GM21360 (cell line): ENCODE data around the gene GFM1.

ENCODE experiments used
- ATAC-seq: cut with Tn5 transposase; IDR thresholded peaks from one replicate; pipeline ENCODE4 v1.9.1; 2021; ENCODE audit warnings: mild to moderate bottlenecking, moderate library complexity; ENCODE audit not compliant: unreplicated experiment

GFM1 gene

DNA sequence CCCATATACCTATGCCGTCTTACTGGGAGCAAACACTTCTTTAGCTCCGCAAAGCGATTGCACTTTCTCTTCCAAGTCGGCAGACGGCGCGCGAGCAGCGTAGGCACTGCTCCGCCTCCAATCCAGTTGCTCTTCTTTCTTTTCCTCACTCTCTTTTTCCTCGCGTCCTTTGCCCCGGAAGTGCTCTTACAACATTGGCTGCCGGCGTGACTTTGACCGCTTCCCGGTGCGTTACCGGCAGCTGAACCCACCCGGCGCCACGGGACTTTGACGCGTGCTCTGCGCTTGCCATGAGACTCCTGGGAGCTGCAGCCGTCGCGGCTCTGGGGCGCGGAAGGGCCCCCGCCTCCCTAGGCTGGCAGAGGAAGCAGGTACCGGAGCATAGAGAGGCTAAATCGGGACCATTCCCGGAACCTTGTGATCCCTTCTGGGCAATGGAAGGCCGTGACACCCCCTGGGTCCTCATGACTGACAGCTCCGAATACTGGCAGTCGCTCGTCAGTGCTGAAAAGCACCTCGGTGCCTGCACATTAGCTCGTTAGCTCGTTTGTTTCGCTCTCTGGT is at the start of gene GFM1:
Gene GFM1, plus strand, starts transcription at position 183 of the 564 bp plus-strand sequence. Its CDS starts 108 bp downstream, at position 291.
- ATAC-seq = peak; percentile 99

DNA sequence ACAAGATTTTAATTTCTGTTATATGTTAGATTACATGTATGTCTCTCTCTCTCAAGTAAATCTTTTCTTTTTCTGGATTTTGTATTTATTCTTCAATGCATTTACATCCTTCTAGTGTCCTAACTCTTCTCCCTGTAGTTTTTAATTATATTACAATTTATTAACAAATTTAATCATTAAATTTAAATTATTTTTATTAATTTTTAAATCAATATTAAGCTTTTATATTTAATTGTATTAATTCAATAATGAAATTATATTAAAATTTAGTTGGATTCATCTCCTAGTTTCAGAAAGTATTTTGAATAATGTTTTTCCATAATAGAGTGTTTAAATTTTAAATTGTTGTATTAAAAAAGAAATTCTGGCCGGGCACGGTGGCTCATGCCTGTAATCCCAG is 43.5 kb upstream of the GFM1 start:
- no peak for ATAC-seq

DNA sequence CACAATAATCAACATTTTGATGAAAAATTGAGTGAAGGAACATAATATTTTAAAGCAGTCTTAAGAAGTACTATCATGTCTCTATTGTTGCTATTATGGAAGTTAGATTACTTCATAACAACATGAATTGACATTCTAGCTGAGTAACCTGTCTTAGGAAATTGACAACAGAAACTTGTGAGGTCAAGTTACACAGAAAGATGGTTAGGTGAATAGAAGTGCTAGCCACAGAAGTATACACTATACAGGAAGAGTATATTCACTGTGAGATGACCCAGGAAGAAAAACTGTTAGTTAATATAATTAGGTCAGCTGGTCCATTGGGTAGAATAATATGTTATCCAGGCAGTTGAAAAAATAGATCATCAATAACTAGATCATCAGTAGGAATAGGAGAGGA is 42.1 kb upstream of the GFM1 start:
- ATAC-seq = no peak

DNA sequence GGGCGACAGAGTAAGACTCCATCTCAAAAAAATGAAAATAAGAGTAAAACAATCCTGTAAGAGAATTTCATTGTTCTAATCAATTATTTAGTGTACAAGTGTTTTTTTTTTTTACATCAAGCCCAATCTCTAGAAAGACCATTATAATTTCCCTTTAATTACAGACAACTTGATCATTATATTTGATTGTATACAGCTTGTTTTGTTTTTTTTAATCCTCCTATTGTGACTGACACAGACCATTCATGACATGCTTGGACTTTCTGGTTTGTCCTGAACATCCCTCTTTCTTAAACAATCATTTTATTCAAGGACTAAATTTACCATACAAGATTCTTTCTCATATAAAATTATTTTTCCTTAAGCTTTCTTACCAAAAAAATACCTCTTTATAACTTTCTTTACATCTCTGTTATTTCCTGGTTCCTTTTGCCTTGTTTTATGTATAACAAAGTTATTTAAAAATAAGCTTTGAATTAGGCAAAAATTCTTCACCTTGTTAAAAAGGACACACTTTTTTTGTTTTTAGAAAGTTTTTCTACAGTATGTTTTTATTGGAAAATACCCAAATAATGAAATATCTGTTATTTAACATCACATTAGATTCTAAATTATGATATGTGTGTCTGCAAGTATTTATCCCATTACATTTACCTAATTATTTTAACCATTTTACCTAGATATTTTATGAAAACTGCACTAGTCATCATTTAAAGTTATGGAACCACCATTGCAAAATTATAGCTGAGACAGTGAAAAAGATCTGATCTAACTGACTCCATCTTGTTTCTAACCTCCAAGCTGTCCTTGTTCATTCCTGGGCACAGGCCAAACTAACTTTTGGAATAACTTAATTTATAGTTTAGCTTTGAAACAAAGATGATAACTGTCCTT is 26.1 kb upstream of the GFM1 start:
- ATAC-seq = no peak

DNA sequence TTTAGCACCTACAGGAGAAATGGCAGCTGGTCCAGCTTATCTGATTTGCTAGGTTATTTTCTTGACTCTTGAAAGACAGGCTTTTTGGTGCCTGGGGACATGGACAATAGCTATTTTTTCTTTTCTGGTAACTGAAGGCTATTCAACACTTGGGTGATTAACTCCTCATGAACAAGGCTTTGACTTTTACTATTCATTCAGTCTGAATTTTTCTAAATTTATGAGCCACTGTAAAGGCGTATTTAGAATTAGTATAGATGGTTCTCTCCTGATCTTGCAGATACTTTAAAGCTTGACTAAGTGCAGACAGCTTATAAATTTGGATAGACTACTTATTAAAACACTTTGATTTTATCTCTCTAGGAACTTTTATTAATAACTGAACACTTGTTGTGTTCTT is 18.4 kb upstream of the GFM1 start:
- ATAC-seq = no peak

DNA sequence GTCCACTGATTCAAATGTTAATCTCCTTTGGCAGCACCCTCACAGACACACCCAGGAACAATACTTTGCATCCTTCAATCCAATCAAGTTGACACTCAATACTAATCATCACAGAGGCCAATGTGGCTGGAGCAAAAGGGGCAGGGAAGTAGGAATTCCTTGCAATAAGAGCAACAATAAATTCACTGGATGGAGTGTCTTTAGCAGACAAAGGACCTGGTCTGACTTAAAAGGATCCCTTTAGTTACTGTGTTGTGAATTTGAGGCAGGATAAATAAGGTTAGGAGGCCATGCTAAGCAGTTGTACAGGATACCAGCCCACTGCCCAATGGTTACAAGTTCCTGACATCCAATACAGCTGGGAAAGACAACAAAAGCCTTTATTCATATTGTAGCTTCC is 12.3 kb upstream of the GFM1 start:
- no peak for ATAC-seq

DNA sequence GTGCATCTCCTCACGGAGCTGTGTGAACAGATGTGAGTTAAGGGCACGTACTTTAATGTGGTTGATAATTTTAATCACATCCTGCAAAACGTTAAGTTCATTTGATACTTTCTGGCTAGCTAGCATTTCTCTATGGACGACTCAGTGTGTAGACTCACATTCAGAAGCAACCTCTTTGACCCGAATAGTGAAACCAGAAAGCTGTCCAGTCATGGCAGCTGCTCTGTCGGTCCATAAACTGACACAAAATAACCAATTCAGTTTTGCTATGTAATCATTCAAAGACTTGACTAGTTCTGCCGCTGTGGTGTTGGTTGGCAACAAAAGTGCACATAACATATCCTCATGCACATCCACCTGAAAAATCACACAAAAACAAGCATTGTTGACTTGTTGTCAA is 3.7 kb upstream of the GFM1 start:
- ATAC-seq = no peak

DNA sequence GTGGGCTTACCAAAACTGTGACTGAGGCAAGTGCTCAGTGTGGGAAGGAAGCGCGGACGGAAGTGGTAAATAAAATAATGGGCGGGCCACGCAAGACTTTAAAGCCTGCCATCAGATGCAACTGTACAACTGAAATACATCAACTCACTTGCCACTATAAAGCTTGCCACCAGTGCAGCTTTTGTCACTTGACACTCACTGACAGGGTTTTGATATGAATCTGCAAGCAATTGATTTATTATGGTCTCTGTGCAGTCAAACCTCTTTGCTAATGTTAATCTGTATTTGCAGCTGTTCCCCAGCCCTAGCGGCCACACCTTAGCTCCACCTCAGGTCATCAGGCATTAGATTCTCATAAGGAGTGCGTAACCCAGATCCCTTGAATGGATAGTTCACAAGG is 2.3 kb upstream of the GFM1 start:
- no peak for ATAC-seq

DNA sequence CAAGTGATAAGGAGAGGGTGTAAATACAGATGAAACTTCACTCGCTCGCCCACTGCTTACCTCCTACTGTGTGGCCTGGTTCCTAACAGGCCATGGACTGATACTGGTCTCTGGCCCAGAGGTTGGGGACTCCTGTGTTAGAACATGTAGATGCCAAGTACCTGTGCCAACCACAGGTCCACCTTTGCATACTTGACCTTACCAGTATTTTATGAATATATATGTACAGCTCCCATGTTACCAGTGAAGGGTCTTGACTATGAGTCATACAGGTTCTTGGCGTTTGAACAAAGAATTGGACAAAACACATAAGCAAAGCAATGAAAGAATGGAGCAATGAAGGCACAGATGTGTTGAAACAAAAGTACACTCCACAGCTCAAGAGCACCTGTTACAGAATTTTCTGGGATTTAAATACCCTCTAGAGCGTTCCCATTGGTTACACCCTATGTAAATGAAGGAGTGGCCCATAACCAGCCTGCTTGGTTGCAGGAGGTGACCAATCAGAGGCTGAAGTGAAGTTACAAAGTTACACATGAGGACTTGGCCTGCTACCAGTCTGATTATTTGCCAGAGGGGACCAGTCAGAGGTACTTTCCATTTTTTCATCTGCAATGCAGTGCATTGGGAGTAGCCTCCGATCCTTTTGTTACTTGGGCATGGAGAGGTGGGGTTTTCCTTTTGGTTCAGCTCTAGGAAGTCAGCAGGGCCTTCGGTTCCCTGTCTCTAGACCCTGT is 1.7 kb upstream of the GFM1 start:
- no peak for ATAC-seq

DNA sequence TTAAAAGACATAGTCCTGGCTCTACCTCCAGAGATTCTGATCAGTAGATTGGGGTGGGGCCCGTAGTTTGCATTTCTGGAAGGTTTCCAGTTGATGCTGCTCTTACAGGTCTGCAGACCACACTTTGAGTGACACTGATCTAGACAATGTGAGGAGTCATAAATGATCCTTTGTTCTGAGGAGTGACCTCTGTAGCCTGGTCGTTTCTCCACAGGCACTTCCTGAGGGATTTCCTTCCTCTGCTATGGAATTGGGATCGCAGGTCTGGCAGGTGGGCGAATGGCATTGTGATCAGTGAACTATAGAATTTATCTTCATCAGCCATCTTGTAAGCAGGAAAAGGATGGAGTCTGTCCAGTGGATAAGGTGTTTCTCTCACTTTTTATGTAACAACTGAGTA is 5.5 kb downstream of the GFM1 start:
- no peak for ATAC-seq

DNA sequence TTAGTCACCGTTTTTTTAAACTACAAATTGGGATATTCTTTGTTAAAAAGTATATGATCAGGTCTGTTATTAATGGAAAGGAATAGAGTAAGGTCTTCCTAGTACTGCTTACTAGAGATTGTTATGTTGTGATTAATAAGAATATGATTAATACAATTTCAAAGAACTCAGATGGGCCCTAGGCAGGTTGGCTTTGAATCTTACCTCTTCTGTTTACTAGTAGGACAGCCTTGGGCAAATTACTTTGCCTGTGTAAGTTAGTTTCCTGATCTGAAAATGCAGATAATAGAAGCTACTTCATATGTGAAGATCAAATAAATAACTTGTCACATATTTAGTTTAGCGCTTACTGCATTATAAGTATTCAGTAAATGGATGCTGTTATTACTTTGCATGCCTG is 6.9 kb downstream of the GFM1 start:
- ATAC-seq = no peak

DNA sequence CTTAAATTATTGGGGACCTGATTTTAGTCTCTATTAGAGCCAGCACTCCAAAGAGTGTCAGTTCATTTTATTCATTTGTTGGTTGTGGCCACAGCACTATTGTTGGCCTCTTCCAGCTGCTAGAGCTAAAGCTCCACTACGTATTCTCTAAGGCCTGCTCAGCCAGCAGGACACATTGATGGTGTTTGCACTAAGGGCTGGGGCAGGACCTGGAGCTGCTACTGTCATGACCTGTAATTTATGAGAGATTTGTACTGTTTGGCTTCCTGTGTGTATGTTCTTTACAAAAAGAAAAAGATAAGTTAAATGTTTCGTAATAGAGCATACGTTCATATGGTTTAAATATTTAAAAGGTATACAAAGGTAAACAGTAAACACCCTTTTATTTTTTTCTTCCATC is 8.1 kb downstream of the GFM1 start:
- no peak for ATAC-seq

DNA sequence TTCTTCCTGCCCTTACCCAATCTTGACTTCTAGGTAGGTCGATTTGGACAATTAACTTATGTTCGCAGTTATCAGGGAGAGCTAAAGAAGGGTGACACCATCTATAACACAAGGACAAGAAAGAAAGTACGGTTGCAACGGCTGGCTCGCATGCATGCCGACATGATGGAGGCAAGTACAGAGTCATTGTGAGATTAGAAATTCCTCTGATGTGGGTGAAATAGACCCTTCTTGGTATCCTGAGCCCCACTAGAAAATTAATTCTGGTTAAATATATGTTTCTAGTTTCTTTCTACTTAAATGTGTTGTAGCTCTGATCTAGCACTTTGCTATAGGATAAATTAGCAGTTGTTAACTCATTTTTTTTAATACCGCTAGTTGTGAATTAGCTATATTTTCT is 14.6 kb downstream of the GFM1 start:
- no peak for ATAC-seq

DNA sequence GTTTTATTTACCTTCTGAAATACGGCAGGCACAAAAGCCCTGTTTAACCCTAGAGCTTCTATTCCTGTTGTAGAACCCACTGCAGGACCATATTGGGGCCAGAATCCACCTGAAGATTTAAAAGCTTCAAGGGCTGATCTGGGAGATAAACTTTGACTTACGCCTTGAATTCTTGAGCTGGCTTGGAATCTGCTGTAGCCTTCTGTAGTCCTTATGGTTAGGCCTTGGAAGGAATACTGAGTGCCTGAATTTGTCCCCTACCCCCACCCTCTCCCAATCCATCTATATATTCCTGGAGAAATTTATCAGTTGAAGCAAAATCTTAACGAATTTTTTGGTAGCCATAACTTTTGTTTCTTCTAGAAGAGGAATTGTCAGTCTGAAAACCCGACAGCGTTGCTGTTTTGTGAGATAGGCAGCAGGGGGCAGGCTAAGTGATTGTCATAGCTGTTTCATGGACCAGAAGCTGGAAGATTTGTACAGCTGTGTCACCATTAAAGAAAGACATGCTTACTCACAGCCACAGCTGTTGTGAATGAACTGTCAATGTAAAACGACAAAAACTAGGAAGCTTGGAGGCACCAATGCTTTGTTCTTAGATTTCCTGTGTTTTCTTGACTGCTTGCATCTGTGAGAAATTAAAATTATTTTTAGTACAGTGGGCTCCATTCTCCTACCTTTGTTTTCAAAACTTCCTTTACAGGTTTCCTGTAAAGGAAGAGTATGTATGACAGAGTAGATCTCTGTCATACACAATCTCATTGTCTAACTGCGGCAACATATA is 15.3 kb downstream of the GFM1 start:
- ATAC-seq = peak; percentile 93

DNA sequence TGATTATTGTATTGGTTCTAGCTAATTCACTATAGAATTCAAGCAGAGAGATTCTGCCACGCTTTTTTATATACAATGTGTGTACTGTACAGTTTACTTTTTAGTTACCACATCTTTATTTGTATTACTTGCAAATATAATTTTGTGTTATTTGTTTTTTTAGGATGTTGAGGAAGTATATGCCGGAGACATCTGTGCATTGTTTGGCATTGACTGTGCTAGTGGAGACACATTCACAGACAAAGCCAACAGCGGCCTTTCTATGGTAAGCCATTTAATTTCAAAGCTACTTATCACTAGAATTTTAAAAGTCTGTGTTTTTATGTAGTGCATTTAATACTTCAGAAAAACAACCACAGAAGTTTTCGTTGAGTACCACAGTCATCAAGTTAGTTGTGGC is 16.4 kb downstream of the GFM1 start:
- ATAC-seq = no peak

DNA sequence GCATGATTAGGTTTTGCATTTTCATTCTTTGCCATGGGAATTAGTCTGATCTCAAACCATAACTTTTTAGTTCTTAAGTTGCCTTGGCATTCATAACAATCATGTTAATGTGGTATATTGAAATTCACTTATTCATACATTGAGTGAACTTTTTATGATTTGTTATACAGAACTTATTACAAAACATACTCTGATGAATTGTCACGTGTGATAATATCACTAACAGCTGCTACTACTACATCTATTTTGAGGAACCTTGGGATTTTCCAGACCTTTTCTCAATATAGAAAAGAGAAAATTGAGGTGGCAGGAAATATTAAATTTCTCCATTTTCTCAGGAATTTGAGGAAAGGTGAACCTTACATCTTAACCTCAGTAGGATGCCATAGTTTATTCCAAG is 18.9 kb downstream of the GFM1 start:
- ATAC-seq = no peak

DNA sequence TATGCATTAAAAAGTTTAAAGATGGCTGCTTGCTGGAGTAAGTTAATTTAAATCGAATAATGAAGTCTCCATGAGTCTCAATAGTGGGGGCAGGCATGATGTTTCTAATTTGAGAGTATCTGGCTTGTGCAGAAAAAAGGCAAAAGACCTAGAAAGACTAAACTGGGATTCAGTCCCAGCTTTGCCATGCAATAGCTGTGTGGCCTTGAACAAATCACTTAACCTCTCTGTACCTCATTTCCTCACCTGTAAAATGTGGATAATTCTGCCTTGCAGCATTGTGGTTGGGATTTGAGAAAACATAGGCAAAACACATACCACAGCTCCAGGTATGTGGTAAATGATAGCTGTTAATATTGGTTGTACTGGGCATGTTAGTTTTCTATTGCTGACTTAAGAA is 19.5 kb downstream of the GFM1 start:
- no peak for ATAC-seq

DNA sequence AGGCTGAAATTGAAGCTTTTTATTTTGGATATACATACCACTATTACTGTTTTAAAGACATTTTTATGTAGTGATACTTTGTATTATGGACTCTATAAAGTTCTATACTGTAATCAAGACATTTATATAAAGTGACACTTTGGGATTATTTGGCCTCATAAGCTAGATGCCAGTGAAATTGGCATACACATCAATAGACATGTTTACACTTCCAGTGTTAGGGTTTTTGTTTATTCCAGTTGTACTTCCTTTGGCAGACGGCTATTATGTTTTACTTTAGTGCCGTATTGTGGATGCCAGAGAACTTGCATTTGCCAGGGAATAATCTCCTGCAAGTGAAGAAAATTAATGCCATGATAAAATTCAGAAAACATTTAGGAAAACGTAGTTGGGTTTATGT is 22.1 kb downstream of the GFM1 start:
- no peak for ATAC-seq

DNA sequence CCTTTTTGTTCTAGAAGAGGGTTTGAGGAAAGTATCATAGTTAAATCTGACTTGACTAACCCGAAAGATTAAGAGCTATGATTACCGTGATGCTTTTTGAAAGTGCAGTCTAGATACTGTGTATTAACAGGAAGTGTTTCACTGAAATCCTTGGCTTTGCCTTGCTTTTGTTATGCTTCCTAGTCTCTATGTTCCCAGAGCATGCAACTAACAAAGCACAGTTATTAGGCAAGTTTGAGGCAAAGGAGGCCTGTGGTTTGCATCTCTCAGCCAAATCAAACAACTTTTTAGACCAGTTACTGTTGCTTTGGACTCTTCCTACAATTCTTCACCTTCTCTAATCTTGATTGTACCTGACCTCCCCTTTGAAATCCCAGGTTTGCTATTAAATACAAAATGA is 24.2 kb downstream of the GFM1 start:
- no peak for ATAC-seq

DNA sequence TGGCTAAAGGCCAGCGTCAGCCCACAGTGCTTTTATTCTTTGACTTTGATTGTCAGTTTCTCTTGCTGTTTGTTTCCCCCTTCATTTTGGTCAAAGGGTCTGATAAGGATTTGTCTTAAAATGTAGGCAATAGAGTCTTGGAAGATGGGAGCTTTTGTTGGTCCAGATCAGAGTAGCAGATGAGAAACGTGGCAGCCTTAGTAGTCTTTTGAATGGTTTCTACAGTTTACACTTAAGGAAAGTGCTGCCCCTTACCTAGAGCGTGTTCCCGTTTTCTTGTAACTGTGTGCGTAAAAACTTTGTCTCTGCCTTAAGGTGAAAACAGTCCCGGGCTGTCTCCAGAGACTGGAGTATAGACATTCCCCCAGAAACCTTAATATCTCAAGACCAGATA is 27.5 kb downstream of the GFM1 start:
- ATAC-seq = peak; percentile 8
